Immature natural killer cell (primary cell): Measurements from ENCODE around the gene NEK9. TPM values are rescaled to one million over a fixed set of nuclear protein-coding genes. Genes with fewer than 3 reads are reported as not detected.

Source experiments
- DNase-seq, 3 donors: peaks; one replicate each; pipeline ENCODE4 v3.0.0; 2022; ENCODE audit warnings: mixed read lengths in 1 of 3
- H3K27ac Mint-ChIP-seq, 6 donors: one replicate each; pipeline ENCODE4 v1.8.0; 2020; ENCODE audit warnings: mixed read lengths in 6 of 6, mild to moderate bottlenecking in 5 of 6, inconsistent platforms in 4 of 6, moderate library complexity in 3 of 6
- H3K27me3 Mint-ChIP-seq, 3 donors: one replicate each; pipeline ENCODE4 v1.8.0; 2020 to 2021; ENCODE audit warnings: low read depth in 3 of 3, mild to moderate bottlenecking in 3 of 3, mixed read lengths in 3 of 3, moderate library complexity in 3 of 3, inconsistent platforms in 1 of 3
- H3K36me3 Mint-ChIP-seq, 3 donors: one replicate each; pipeline ENCODE4 v1.8.0; 2020; ENCODE audit warnings: mixed read lengths in 3 of 3, inconsistent platforms in 2 of 3, mild to moderate bottlenecking in 2 of 3
- H3K4me1 Mint-ChIP-seq, 2 donors: one replicate each; pipeline ENCODE4 v1.8.0; 2020; ENCODE audit warnings: inconsistent platforms in 2 of 2, mild to moderate bottlenecking in 2 of 2, mixed read lengths in 2 of 2, moderate library complexity in 1 of 2
- H3K4me3 Mint-ChIP-seq, 5 donors: one replicate each; pipeline ENCODE4 v1.8.0; 2020; ENCODE audit warnings: mild to moderate bottlenecking in 5 of 5, mixed read lengths in 5 of 5, inconsistent platforms in 3 of 5, moderate library complexity in 3 of 5
- H3K9me3 Mint-ChIP-seq, 6 donors: one replicate each; pipeline ENCODE4 v1.8.0; 2020; ENCODE audit warnings: mild to moderate bottlenecking in 6 of 6, mixed read lengths in 6 of 6, inconsistent platforms in 4 of 6, moderate library complexity in 3 of 6
- polyA plus RNA-seq, 3 donors: library from polyadenylated mRNA; unstranded; fragments of 300-500 nt; fragmentation: Illumina TruSeq; gene quantifications; one replicate each; pipeline ENCODE4 v1.2.3, GENCODE V29; 2021

Gene NEK9
- polyA plus RNA-seq, 3 donors from 2014 or later, result 10.4 to 15.2 (median 12.4) TPM

DNA sequence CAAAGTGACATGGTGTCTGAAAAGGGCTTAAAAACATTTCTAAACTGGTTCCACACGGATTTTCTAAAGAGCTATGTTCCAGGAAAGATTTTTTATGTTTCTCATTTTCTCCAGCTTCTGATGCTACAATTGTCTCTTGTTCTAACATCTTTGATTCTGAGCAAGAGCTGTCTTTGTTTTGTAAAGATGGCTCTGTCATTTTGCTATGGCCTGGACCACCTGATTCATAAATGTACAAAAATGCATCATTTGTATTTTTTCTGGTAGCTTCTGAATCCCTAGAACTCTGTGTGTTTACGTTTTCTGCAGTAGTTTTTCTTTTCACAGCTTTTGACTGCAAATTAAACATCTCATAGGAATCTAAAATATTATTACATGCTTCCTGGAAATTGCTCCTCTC lies 78.7 kb downstream of the NEK9 start:
- no peak overlapping the region for H3K27ac Mint-ChIP-seq
- H3K27me3 Mint-ChIP-seq, result peaks cover 6 to 10% (median 10%) of the 10 kb centered on the region in 3 donors
- no peak for DNase-seq
- no peak overlapping the region for H3K4me3 Mint-ChIP-seq
- H3K4me1 Mint-ChIP-seq, result peaks cover 22 to 61% of the 10 kb centered on the region in 2 donors
- no peaks in the 10 kb centered on the region for H3K9me3 Mint-ChIP-seq
- peaks cover 0 to 4% (median 3%) of the 10 kb centered on the region in 3 donors for H3K36me3 Mint-ChIP-seq

DNA sequence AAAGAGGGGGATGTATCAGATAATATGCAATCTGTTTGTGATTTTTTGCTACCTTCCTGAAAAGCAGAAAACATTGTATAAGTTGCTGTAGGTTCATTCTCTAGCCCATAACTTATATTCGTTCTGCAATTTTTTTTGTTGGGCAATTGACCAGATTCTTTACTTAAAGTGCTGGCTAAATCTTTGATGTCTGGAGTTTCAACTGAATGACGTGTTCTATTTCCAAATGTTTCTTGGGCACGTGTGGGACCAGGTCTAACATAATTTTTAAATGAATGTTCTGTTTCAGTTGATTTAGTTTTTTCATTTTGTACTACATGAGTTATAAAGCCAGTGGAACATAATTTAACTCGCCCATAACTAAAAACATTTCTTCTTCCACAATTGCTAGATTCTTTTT lies 79.3 kb downstream of the NEK9 start:
- DNase-seq, result no peak
- Mint-ChIP-seq H3K4me3 (no peak overlapping the region), H3K27me3 (peaks cover 6 to 10% (median 8%) of the 10 kb centered on the region in 3 donors), H3K27ac (no peak overlapping the region), H3K9me3 (no peaks in the 10 kb centered on the region), H3K4me1 (peaks cover 22 to 62% of the 10 kb centered on the region in 2 donors), H3K36me3 (peaks cover 0 to 4% (median 3%) of the 10 kb centered on the region in 3 donors)

DNA sequence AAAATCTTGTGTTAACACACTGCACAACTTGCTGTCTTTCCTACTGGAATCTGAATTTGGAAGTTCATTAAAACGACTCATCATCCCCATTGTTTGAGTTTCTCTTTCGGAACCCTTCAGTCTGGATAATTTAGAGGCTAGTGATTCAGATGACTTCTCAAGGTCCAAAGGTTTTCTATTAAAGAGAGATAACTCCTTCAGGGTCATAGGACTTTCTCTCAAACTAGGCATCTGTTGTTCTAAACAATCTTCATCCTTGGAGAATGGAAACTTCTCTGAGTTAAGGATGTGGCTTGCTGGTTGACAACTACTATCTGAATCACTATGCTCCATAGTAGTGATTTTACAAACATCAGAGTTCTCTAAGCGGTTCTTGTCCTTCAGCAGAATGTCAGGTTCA lies 79.9 kb downstream of the NEK9 start:
- Mint-ChIP-seq H3K4me3 (no peak overlapping the region), H3K4me1 (peaks cover 21 to 62% of the 10 kb centered on the region in 2 donors), H3K27me3 (peaks cover 5 to 7% (median 6%) of the 10 kb centered on the region in 3 donors)

DNA sequence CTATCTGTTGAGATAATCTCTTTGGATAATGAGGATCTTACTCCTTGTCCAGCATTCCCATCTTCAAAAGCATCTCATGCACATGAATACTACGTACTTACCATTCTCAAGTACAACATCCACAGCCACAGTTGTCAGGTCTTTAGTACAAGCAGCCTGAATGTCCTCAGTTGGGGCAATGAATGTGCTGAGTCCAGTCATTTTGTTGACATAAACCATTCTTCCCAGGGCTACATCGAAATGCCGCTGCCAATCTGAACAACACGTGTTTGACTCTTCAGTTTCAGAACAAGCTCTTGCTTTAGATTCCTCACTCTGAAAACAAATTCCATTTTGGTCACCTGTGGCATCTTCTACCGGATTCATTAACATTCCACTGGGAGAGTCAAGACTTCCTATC lies 80.6 kb downstream of the NEK9 start:
- peaks cover 1 to 2% (median 2%) of the 10 kb centered on the region in 3 donors for H3K27me3 Mint-ChIP-seq
- H3K4me3 Mint-ChIP-seq, result no peak overlapping the region
- H3K36me3 Mint-ChIP-seq, result peaks cover 0 to 4% (median 3%) of the 10 kb centered on the region in 3 donors
- H3K9me3 Mint-ChIP-seq, result no peaks in the 10 kb centered on the region
- peaks cover 17 to 56% of the 10 kb centered on the region in 2 donors for H3K4me1 Mint-ChIP-seq
- H3K27ac Mint-ChIP-seq, result no peak overlapping the region
- DNase-seq, result no peak

More for the DNA sequence above, 79.9 kb downstream of the NEK9 start:
- no peak for DNase-seq
- no peak overlapping the region for H3K27ac Mint-ChIP-seq
- peaks cover 0 to 4% (median 3%) of the 10 kb centered on the region in 3 donors for H3K36me3 Mint-ChIP-seq
- no peaks in the 10 kb centered on the region for H3K9me3 Mint-ChIP-seq

DNA sequence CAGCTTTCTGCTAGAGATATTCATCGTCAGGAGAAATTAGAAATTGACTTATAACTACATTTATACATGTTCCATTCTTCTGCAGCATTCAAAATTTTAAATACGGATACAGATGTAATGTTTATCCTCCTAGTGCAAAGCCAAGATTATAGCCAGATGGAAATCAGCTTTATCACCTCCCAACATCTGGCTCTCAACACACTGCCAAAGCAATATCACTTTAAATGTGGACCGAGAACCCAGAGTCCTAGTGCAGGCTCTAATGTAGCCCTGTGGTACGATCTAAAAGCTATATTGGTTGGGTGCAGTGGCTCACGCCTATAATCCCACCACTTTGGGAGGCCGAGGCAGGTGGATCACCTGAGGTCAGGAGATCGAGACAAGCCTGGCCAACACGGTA lies 82.1 kb downstream of the NEK9 start:
- no peaks in the 10 kb centered on the region for H3K9me3 Mint-ChIP-seq
- no peak overlapping the region for H3K27ac Mint-ChIP-seq
- H3K27me3 Mint-ChIP-seq, result no peaks in the 10 kb centered on the region
- H3K4me3 Mint-ChIP-seq, result no peak overlapping the region
- H3K4me1 Mint-ChIP-seq, result peaks cover 5 to 43% of the 10 kb centered on the region in 2 donors
- H3K36me3 Mint-ChIP-seq, result peaks cover 0 to 9% (median 7%) of the 10 kb centered on the region in 3 donors
- DNase-seq, result no peak

GRCh38 chr14:75044322-75044721 lies 82.5 kb downstream of the NEK9 start:
- H3K36me3 Mint-ChIP-seq, result peaks cover 0 to 9% (median 5%) of the 10 kb centered on the region in 3 donors
- H3K4me1 Mint-ChIP-seq, result peaks cover 4 to 40% of the 10 kb centered on the region in 2 donors
- H3K4me3 Mint-ChIP-seq, result no peak overlapping the region
- H3K27me3 Mint-ChIP-seq, result no peaks in the 10 kb centered on the region
- DNase-seq, result no peak
- no peaks in the 10 kb centered on the region for H3K9me3 Mint-ChIP-seq
- no peak overlapping the region for H3K27ac Mint-ChIP-seq

DNA sequence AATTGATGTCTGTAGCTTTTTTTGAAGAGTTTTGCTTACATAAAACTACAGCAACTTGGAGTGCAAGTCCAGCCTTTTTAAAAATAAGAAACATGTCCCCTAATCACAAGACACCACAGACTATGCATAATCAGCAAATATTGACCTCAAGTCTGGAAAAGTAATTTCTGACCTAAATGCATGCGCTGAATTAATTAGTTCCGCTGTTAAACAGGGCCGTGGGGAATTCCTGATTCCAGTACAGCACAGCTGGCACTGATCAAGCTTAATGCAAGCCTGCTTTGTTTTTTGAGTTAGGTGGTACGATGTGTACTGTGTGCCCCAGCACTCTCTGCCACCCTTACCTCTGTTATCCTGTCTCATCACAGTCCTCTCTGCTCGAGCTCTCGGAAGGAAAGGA lies 84.8 kb downstream of the NEK9 start:
- Mint-ChIP-seq H3K9me3 (no peaks in the 10 kb centered on the region), H3K27me3 (no peaks in the 10 kb centered on the region), H3K27ac (no peak overlapping the region), H3K36me3 (peaks cover 8 to 16% (median 10%) of the 10 kb centered on the region in 3 donors), H3K4me3 (no peak overlapping the region), H3K4me1 (peaks cover 4 to 32% of the 10 kb centered on the region in 2 donors)
- DNase-seq, result no peak

DNA sequence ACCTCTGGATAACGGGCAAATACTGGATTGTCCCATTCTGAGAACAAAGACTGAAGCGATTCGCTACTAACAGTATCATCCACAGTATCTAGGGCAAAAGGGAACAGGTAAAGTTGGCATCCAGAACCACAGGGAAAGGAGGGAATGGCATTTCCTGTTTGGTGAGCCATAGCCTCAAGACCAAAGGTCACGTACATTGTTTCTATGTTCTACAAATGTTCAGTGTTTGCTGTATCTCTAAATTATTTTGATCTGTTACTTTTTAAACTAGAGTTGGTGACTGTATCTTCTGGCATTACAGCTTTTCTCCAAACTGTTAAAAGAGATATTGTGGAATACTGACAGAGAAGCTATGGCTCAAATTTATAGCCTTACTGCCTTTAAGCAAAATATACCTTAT lies 85.2 kb downstream of the NEK9 start:
- no peaks in the 10 kb centered on the region for H3K9me3 Mint-ChIP-seq
- DNase-seq, result no peak
- peaks cover 12 to 18% (median 15%) of the 10 kb centered on the region in 3 donors for H3K36me3 Mint-ChIP-seq
- H3K27ac Mint-ChIP-seq, result no peak overlapping the region
- peaks cover 4 to 28% of the 10 kb centered on the region in 2 donors for H3K4me1 Mint-ChIP-seq
- H3K4me3 Mint-ChIP-seq, result no peak overlapping the region
- H3K27me3 Mint-ChIP-seq, result no peaks in the 10 kb centered on the region

DNA sequence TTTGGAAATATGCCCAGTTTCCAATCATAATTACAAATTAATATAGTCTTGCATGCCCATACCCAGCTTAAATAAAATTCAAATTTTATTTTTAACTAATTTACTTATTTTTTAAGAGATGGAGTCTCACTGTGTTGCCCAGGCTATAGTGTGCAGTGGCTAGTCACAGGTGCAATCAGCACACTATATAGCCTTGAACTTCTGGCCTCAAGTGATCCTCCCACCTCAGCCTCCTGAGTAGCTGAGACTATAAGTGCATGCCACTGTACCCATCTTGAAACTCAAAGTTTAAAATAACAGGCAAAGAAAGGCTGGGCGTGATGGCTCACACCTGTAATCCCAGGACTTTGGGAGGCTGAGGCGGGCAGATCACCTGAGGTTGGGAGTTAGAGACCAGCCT lies 85.9 kb downstream of the NEK9 start:
- H3K9me3 Mint-ChIP-seq, result no peaks in the 10 kb centered on the region
- peaks cover 15 to 21% (median 16%) of the 10 kb centered on the region in 3 donors for H3K36me3 Mint-ChIP-seq
- H3K27ac Mint-ChIP-seq, result no peak overlapping the region
- no peak overlapping the region for H3K4me3 Mint-ChIP-seq
- no peak for DNase-seq
- no peaks in the 10 kb centered on the region for H3K27me3 Mint-ChIP-seq
- peaks cover 4 to 24% of the 10 kb centered on the region in 2 donors for H3K4me1 Mint-ChIP-seq

- Mint-ChIP-seq H3K9me3 (no peaks in the 10 kb centered on the region), H3K36me3 (peaks cover 19 to 25% (median 20%) of the 10 kb centered on the region in 3 donors), H3K27me3 (no peaks in the 10 kb centered on the region), H3K27ac (no peak overlapping the region), H3K4me1 (peaks cover 2 to 19% of the 10 kb centered on the region in 2 donors), H3K4me3 (no peak overlapping the region)
- DNase-seq, result no peak
Measured at GRCh38 chr14:75040507-75040906, 86.3 kb downstream of the NEK9 start.

- DNase-seq, result no peak
- Mint-ChIP-seq H3K36me3 (peaks cover 22 to 48% (median 40%) of the 10 kb centered on the region in 3 donors), H3K27ac (no peak overlapping the region), H3K9me3 (no peaks in the 10 kb centered on the region), H3K4me3 (no peak overlapping the region), H3K27me3 (no peaks in the 10 kb centered on the region), H3K4me1 (no peaks in the 10 kb centered on the region)
Measured at GRCh38 chr14:75032939-75033338, 93.9 kb downstream of the NEK9 start.

DNA sequence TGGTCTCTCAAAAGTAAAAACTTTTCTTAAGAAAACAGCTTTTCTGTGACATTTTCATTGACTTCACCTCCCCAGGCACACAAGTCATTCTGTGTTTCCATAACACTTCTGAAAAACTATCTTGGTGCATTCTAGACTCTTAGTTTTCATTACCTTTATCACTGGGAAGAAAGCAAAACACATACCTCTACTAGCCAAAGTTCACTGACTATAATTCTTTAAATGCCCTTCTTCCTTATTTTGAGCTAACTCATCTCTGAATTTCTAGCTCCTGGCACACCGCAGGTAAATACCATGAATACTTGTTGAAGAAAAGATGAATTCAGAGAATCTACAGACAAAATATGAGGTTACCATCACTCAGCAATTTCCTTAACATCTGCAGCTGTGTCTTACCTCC lies 96.7 kb downstream of the NEK9 start:
- Mint-ChIP-seq H3K9me3 (no peaks in the 10 kb centered on the region), H3K4me3 (no peak overlapping the region), H3K4me1 (no peaks in the 10 kb centered on the region), H3K36me3 (peaks cover 10 to 33% (median 28%) of the 10 kb centered on the region in 3 donors), H3K27me3 (no peaks in the 10 kb centered on the region), H3K27ac (no peak overlapping the region)
- DNase-seq, result no peak

Other genes starting within 250 kb of the NEK9 start
- gene DLST, start 245.1 kb downstream of the NEK9 start, polyA plus RNA-seq, result 10 to 100 TPM in 1 of 3 donors, 1 to 10 TPM in 2; 7.7 to 13.1 (median 9.0) TPM
- 1 to 10 TPM in 1 of 3 donors, under 1 TPM in 1, not detected in 1; 0.34 to 1.3 TPM for gene RPS6KL1, start 203.8 kb downstream of the NEK9 start, polyA plus RNA-seq
- under 1 TPM in 2 of 3 donors, not detected in 1; 0.06 to 0.07 TPM for gene PGF, start 171.5 kb downstream of the NEK9 start, polyA plus RNA-seq
- gene EIF2B2, start 124.1 kb downstream of the NEK9 start, polyA plus RNA-seq, result 10 to 100 TPM; 32.6 to 64.5 (median 57.4) TPM
- gene MLH3, start 75.6 kb downstream of the NEK9 start, polyA plus RNA-seq, result 10 to 100 TPM in 1 of 3 donors, 1 to 10 TPM in 1, under 1 TPM in 1; 0.38 to 12.9 (median 6.3) TPM
- 10 to 100 TPM; 14.1 to 19.6 (median 15.4) TPM for gene ACYP1, start 63.0 kb downstream of the NEK9 start, polyA plus RNA-seq
- gene ZC2HC1C, start 57.4 kb downstream of the NEK9 start, polyA plus RNA-seq, result under 1 TPM in 1 of 3 donors, not detected in 2; 0.58 TPM
- gene TMED10, start 49.6 kb upstream of the NEK9 start, polyA plus RNA-seq, result 100 to 1,000 TPM; 379 to 442 (median 439) TPM
- gene FOS, start 151.8 kb upstream of the NEK9 start, polyA plus RNA-seq, result 100 to 1,000 TPM; 525 to 765 (median 608) TPM